HepG2 (cell line): Measurements from ENCODE around the gene IFRD1. TPM values are rescaled to one million over a fixed set of nuclear protein-coding genes. Genes with fewer than 3 reads are reported as not detected.

Source experiments
- ATAC-seq: fragments of 200-7000 bp; cut with Tn5 transposase; 3 replicates; pipeline ENCODE4 v1.9.1; 2020; ENCODE audit warnings: mild to moderate bottlenecking, moderate library complexity
- BruUV-seq: library from RNA; stranded (reverse); fragments of 400-500 nt; replicated peaks from 2 replicates; lab custom pipeline; 2021; lab: Mats Ljungman, UMichigan
- CTCF ChIA-PET: fragments of 300-600 bp; formaldehyde crosslinking; extraction: SDS; loops from one replicate; lab custom pipeline; 2021; ENCODE audit warnings: low total read pairs, inconsistent platforms, low intra/inter-chr PET ratio; lab: Yijun Ruan, JAX
- POLR2A ChIA-PET: fragments of 350-600 bp; sonication (Branson Sonifier 250); formaldehyde crosslinking; loops from one replicate; lab custom pipeline; 2020; ENCODE audit warnings: antibody characterized with exemption, inconsistent platforms; lab: Yijun Ruan, JAX
- DNase-seq: peaks from one replicate; pipeline ENCODE4 v3.0.0-alpha.2; 2015; ENCODE audit warnings: low spot score
- FAIRE-seq: peaks from 3 replicates; lab custom pipeline; 2011; peaks lifted over from hg19 to GRCh38; lab: Jason Lieb, UNC
- H2AFZ ChIP-seq: one replicate; pipeline ENCODE4 v1.6.1; 2011; ENCODE audit warnings: low read length, inconsistent platforms
- H3K27ac ChIP-seq: fragments of 300-600 bp; 3 replicates; pipeline ENCODE4 v1.8.0; 2011; ENCODE audit warnings: mixed run types, mild to moderate bottlenecking, mixed read lengths, low read length, inconsistent platforms; ENCODE audit not compliant: insufficient read depth; ENCODE audit errors: extremely low read length
- H3K27me3 ChIP-seq, 2 experiments: fragments of 200-600 bp in 1 of 2; 2 replicates in 1 of 2; 3 replicates in 1 of 2; pipeline versions ENCODE4 v1.6.0 to v1.8.0; 2011; ENCODE audit warnings: low read length in 2 of 2, mild to moderate bottlenecking in 2 of 2, moderate library complexity in 2 of 2, inconsistent platforms in 1 of 2; ENCODE audit not compliant: insufficient read depth in 2 of 2, control insufficient read depth in 1 of 2
- H3K36me3 ChIP-seq, 2 experiments: fragments of 200-600 bp in 1 of 2; replicated peaks in 1 of 2; 2 replicates in 1 of 2; 3 replicates in 1 of 2; pipeline versions ENCODE4 v1.5.1 to v1.8.0; 2011; ENCODE audit warnings: low read length in 2 of 2, inconsistent platforms in 1 of 2; ENCODE audit not compliant: insufficient read depth in 2 of 2, control insufficient read depth in 1 of 2
- H3K4me1 ChIP-seq: 2 replicates; pipeline ENCODE4 v1.5.1; 2012; ENCODE audit warnings: low read length, inconsistent platforms; ENCODE audit not compliant: insufficient read depth
- H3K4me2 ChIP-seq: 2 replicates; pipeline ENCODE4 v1.6.0; 2011; ENCODE audit warnings: low read depth, low read length, inconsistent platforms
- H3K4me3 ChIP-seq, 3 experiments: fragments of 200-600 bp in 1 of 3; sonication (generic), shearing (Covaris generic) in 1 of 3; replicated peaks in 1 of 3; 2 replicates each; pipeline ENCODE4 v1.5.1; 2011 to 2016; ENCODE audit warnings: low read length in 3 of 3, inconsistent platforms in 2 of 3, low read depth in 2 of 3, mild to moderate bottlenecking in 2 of 3, control low read depth in 1 of 3, mixed read lengths in 1 of 3; ENCODE audit not compliant: insufficient read depth in 1 of 3
- H3K79me2 ChIP-seq: one replicate; pipeline ENCODE4 v1.6.1; 2011; ENCODE audit warnings: low read length, inconsistent platforms; ENCODE audit not compliant: insufficient read depth
- H3K9ac ChIP-seq: 2 replicates; pipeline ENCODE4 v1.6.0; 2011; ENCODE audit warnings: mild to moderate bottlenecking, low read depth, low read length, inconsistent platforms; ENCODE audit not compliant: insufficient read depth
- H3K9me3 ChIP-seq: 2 replicates; pipeline ENCODE4 v1.5.1; 2012; ENCODE audit warnings: mild to moderate bottlenecking, low read length
- H4K20me1 ChIP-seq: 2 replicates; pipeline ENCODE4 v1.6.0; 2011; ENCODE audit warnings: inconsistent platforms, mild to moderate bottlenecking, low read length, moderate library complexity; ENCODE audit not compliant: insufficient read depth
- HMGXB3 ChIP-seq: sonication (generic); formaldehyde crosslinking; IDR thresholded peaks from 2 replicates; pipeline ENCODE4 v1.4.0; 2020; ENCODE audit warnings: missing genetic modification reagents, borderline replicate concordance
- KDM6A ChIP-seq: IDR thresholded peaks from 2 replicates; pipeline ENCODE4 v1.6.1; 2016; ENCODE audit warnings: low read depth
- MAFF ChIP-seq: IDR thresholded peaks from 2 replicates; pipeline ENCODE4 v1.6.1; 2011; ENCODE audit warnings: low read depth, low read length, improper control_type of control experiment
- MAFK ChIP-seq, 2 experiments: IDR thresholded peaks in 1 of 2; conservative IDR thresholded peaks in 1 of 2; 2 replicates each; pipeline ENCODE4 v1.6.1; 2011; ENCODE audit warnings: improper control_type of control experiment in 2 of 2, low read length in 2 of 2
- MIER3 ChIP-seq: IDR thresholded peaks from 2 replicates; pipeline ENCODE4 v1.6.1; 2016; ENCODE audit warnings: missing compliant biosample characterization, borderline replicate concordance
- REPIN1 ChIP-seq: sonication (generic); formaldehyde crosslinking; IDR thresholded peaks from 2 replicates; pipeline ENCODE4 v1.8.0; 2022; ENCODE audit warnings: missing genetic modification reagents, low read depth, mild to moderate bottlenecking, borderline replicate concordance
- XRCC5 ChIP-seq: fragments of 200-400 bp; formaldehyde crosslinking; optimal IDR thresholded peaks from 2 replicates; pipeline ENCODE3; 2017; ENCODE audit warnings: mild to moderate bottlenecking, low read length
- ZNF225 ChIP-seq: sonication (generic); formaldehyde crosslinking; IDR thresholded peaks from 2 replicates; pipeline ENCODE4 v1.4.0; 2020; ENCODE audit warnings: mild to moderate bottlenecking, missing genetic modification reagents
- WGBS: methylation state at CpG from one replicate; pipeline ENCODE4 v1.1.6; 2017; ENCODE audit warnings: low lambda C conversion rate; 5-methylcytosine and 5-hydroxymethylcytosine counted together
- in situ Hi-C: cut with HindIII; loops from 2 replicates; pipeline ENCODE4 v1.10.0; 2017; ENCODE audit warnings: low pct_unique_long_range_greater_than_20kb; ENCODE audit not compliant: extremely low pct_ligation_motif_present
- intact Hi-C: fragments of 100-400 bp; cut with micrococcal nuclease; formaldehyde crosslinking; loops from one replicate; pipeline ENCODE4 v1.10.0; 2022; ENCODE audit not compliant: unreplicated experiment
- polyA plus RNA-seq, 8 experiments: library from polyadenylated mRNA; depleted of rRNA in 3 of 8; stranded (reverse) in 7 of 8; unstranded in 1 of 8; fragments of >200 nt; fragmentation: Illumina TruSeq in 4 of 8; extraction: Trizol in 4 of 8; gene quantifications; 2 replicates each; pipeline versions ENCODE4 v1.2.1 to v1.2.3, GENCODE V29; 2011 to 2016; ENCODE audit warnings: low read depth in 4 of 8, missing spikeins in 1 of 8, mixed read lengths in 1 of 8; ENCODE audit not compliant: insufficient read depth in 1 of 8
- total RNA-seq, 5 experiments: library from RNA; depleted of rRNA; stranded (reverse); fragments of >200 nt; fragmentation: Illumina TruSeq; extraction: Trizol; gene quantifications; 2 replicates each; pipeline ENCODE4 v1.2.3, GENCODE V29; 2016; ENCODE audit warnings: low read depth in 1 of 5

IFRD1 gene
- total and polyA plus RNA-seq, 2 of the 13 experiments (the other 11 are each of a cell fraction or from before 2014, with no cell fraction given) = 50.9 to 55.5 TPM

DNA sequence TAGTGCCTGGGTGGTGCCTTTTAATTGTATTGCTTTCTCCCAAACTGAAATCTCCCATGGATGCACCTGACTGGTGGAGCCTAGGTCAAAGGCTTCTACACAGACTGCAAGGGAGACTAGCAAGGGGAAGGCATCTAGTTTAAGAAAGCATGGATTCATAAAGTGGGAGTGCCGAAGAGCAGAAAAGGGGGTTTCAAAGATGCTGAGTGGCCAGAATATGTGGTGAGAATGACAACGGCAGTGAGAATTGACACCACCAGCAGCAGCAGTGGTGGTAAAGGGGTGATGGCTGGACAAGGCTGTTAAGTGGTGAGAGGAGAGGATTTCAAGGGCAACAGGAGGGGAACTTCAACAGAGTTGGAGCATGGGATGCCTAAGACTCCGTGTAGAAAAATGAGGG is 67.2 kb downstream of the IFRD1 start:
- Histone ChIP-seq H3K4me2 (no peak overlapping the region), H3K79me2 (no peaks in the 10 kb centered on the region), H3K36me3 (no peaks in the 10 kb centered on the region), H3K27ac (no peak overlapping the region), H2AFZ (no peak overlapping the region), H3K4me1 (no peaks in the 10 kb centered on the region), H3K4me3 (no peak overlapping the region), H4K20me1 (no peaks in the 10 kb centered on the region), H3K27me3 (peaks cover 1 to 57% of the 10 kb centered on the region in 2 experiments; a peak in 3 of 5 replicates), H3K9me3 (no peaks in the 10 kb centered on the region), H3K9ac (no peak overlapping the region)
- FAIRE-seq (no peak), ATAC-seq (no peak), DNase-seq (no peak)
- ChIA-PET POLR2A (no interaction called here), CTCF (no interaction called here)
- 14% methylated on average over 3 of the region's 3 CpGs for WGBS
- TF ChIP-seq XRCC5 (no peak), MAFK (conservative IDR thresholded peaks at IDR 0.05 in 1 of 2, IDR thresholded peaks at IDR 0.05 in 1 of 2; ENCODE audit: low read length in 2 of 2) (0 out of 4 replicates have a peak, but pooled peaks of 1 of the 2 experiments have one; percentile 28), HMGXB3 (no peak), ZNF225 (CRISPR knock-in tag) (no peak), KDM6A (CRISPR knock-in tag) (no peak), MIER3 (CRISPR knock-in tag) (no peak), MAFF (0 out of 2 replicates have a peak, but pooled peaks have one; percentile 11), REPIN1 (no peak)
- intact Hi-C loops (no loop called here), in situ Hi-C loops (no loop called here)
- BruUV-seq = no TSS peak
